ENCODE measurements around the gene ZNF672. TPM values are rescaled to one million over a fixed set of nuclear protein-coding genes. Genes with fewer than 3 reads are reported as not detected.
A peak's percentile ranks its signal among the peaks of the same experiment; 100 is the strongest.
"Not testable (repeated sequence)": the region's sequence is repeated elsewhere in the genome, so short reads cannot be mapped to it uniquely, and the experiment has no call there.

Gene ZNF672
- total RNA-seq, result 10 to 100 TPM; 44.2 to 63.1 TPM

GRCh38 chr1:248837781-248838356 is at the start of gene ZNF672:
TSS of gene ZNF672 (plus strand) at chr1:248838224. CDS start at chr1:248847275, 9,051 bp downstream.
- 0% methylated on average over 36 of the region's 48 CpGs for WGBS
- TF ChIP-seq POLR2A (IDR thresholded peaks at IDR 0.05) (peak; percentile 93), CTCF (IDR thresholded peaks at IDR 0.05) (peak in 1 of 4 experiments; percentile 15), POLR2AphosphoS5 (IDR thresholded peaks at IDR 0.05) (peak; percentile 91)
- Histone ChIP-seq H3K27ac (peak within 1 kb of the TSS; percentile 95 to 99), H3K27me3 (replicated peaks; ENCODE audit: insufficient read depth) (no peaks in the 10 kb centered on the region), H3K36me3 (no peaks in the 10 kb centered on the region), H3K4me1 (replicated peaks) (no peaks in the 10 kb centered on the region), H3K9me3 (no peaks in the 10 kb centered on the region), H3K4me3 (peak within 1 kb of the TSS; percentile 51 to 77)
- DNase-seq (ENCODE audit: low spot score), result peak; percentile 97
- intact Hi-C loops (cut with DNase I), result no loop called here

- Histone ChIP-seq H3K4me1 (replicated peaks) (no peaks in the 10 kb centered on the region), H3K27ac (no peak overlapping the region), H3K27me3 (replicated peaks; ENCODE audit: insufficient read depth) (no peaks in the 10 kb centered on the region), H3K36me3 (no peaks in the 10 kb centered on the region), H3K4me3 (no peak overlapping the region), H3K9me3 (no peaks in the 10 kb centered on the region)
- TF ChIP-seq POLR2AphosphoS5 (IDR thresholded peaks at IDR 0.05), result no peak
- TF ChIP-seq CTCF (IDR thresholded peaks at IDR 0.05), result no peak
- TF ChIP-seq POLR2A (IDR thresholded peaks at IDR 0.05), result no peak
- 84% methylated on average over 3 of the region's 3 CpGs for WGBS
- intact Hi-C loops (cut with DNase I), result no loop called here
- no peak for DNase-seq (ENCODE audit: low spot score)
Observed at GRCh38 chr1:248788327-248788726, 49.7 kb upstream of the ZNF672 start.

- H3K4me1 ChIP-seq (replicated peaks); intact Hi-C loops (cut with DNase I); H3K9me3 ChIP-seq; H3K36me3 ChIP-seq; DNase-seq (ENCODE audit: low spot score); H3K4me3 ChIP-seq; H3K27me3 ChIP-seq (replicated peaks; ENCODE audit: insufficient read depth); H3K27ac ChIP-seq: not testable (repeated sequence)
- 86% methylated on average over 2 of the region's 2 CpGs for WGBS
Observed at GRCh38 chr1:248789337-248789736, 48.7 kb upstream of the ZNF672 start.

- WGBS, result 68% methylated on average over 5 of the region's 5 CpGs
Observed at GRCh38 chr1:248790456-248790855, 47.6 kb upstream of the ZNF672 start.

GRCh38 chr1:248791010-248791409 is 47.0 kb upstream of the ZNF672 start:
- no peak for DNase-seq (ENCODE audit: low spot score)
- intact Hi-C loops (cut with DNase I), result no loop called here

More at GRCh38 chr1:248790456-248790855, 47.6 kb upstream of the ZNF672 start:
- H3K4me3 ChIP-seq, result no peak overlapping the region
- H3K27ac ChIP-seq, result no peak overlapping the region
- intact Hi-C loops (cut with DNase I), result no loop called here
- no peaks in the 10 kb centered on the region for H3K27me3 ChIP-seq (replicated peaks; ENCODE audit: insufficient read depth)
- no peaks in the 10 kb centered on the region for H3K4me1 ChIP-seq (replicated peaks)
- H3K36me3 ChIP-seq, result no peaks in the 10 kb centered on the region
- no peaks in the 10 kb centered on the region for H3K9me3 ChIP-seq
- TF ChIP-seq POLR2A (IDR thresholded peaks at IDR 0.05) (no peak), CTCF (IDR thresholded peaks at IDR 0.05) (no peak), POLR2AphosphoS5 (IDR thresholded peaks at IDR 0.05) (no peak)
- DNase-seq (ENCODE audit: low spot score), result no peak

More at GRCh38 chr1:248791010-248791409, 47.0 kb upstream of the ZNF672 start:
- no peak overlapping the region for H3K4me3 ChIP-seq
- no peaks in the 10 kb centered on the region for H3K4me1 ChIP-seq (replicated peaks)
- no peak overlapping the region for H3K27ac ChIP-seq
- WGBS, result 79% methylated on average over 4 of the region's 4 CpGs
- TF ChIP-seq POLR2A (IDR thresholded peaks at IDR 0.05) (no peak), POLR2AphosphoS5 (IDR thresholded peaks at IDR 0.05) (no peak), CTCF (IDR thresholded peaks at IDR 0.05) (no peak)
- no peaks in the 10 kb centered on the region for H3K36me3 ChIP-seq
- no peaks in the 10 kb centered on the region for H3K27me3 ChIP-seq (replicated peaks; ENCODE audit: insufficient read depth)
- no peaks in the 10 kb centered on the region for H3K9me3 ChIP-seq

Data from prostate gland (tissue), 2 donors.